ENCODE measurements around the gene SLC8B1.

SLC8B1 gene

GRCh38 chr12:113292547-113292946 is 42.4 kb downstream of the SLC8B1 start:
- FAIRE-seq = no peak

GRCh38 chr12:113292091-113292490 is 42.8 kb downstream of the SLC8B1 start:
- no peak for FAIRE-seq

GRCh38 chr12:113291586-113291985 is 43.3 kb downstream of the SLC8B1 start:
- FAIRE-seq = no peak

GRCh38 chr12:113290506-113290905 is 44.4 kb downstream of the SLC8B1 start:
- no peak for FAIRE-seq

GRCh38 chr12:113289361-113289760 is 45.5 kb downstream of the SLC8B1 start:
- FAIRE-seq = no peak

GRCh38 chr12:113287899-113288282 is 47.0 kb downstream of the SLC8B1 start:
- FAIRE-seq = no peak

GRCh38 chr12:113287146-113287898 is 47.6 kb downstream of the SLC8B1 start:
- FAIRE-seq = no peak

- FAIRE-seq = no peak
Observed at GRCh38 chr12:113286712-113287111, 48.2 kb downstream of the SLC8B1 start.

- FAIRE-seq = no peak
Observed at GRCh38 chr12:113285679-113286610, 49.0 kb downstream of the SLC8B1 start.

- no peak for FAIRE-seq
Observed at GRCh38 chr12:113284751-113285150, 50.2 kb downstream of the SLC8B1 start.

GRCh38 chr12:113278633-113279032 is 56.3 kb downstream of the SLC8B1 start:
- no peak for FAIRE-seq

GRCh38 chr12:113278141-113278540 is 56.8 kb downstream of the SLC8B1 start:
- FAIRE-seq = no peak

- no peak for FAIRE-seq
Observed at GRCh38 chr12:113277511-113277910, 57.4 kb downstream of the SLC8B1 start.

GRCh38 chr12:113276946-113277500 is 57.9 kb downstream of the SLC8B1 start:
- FAIRE-seq = no peak

- no peak for FAIRE-seq
Observed at GRCh38 chr12:113276306-113276705, 58.6 kb downstream of the SLC8B1 start.

- FAIRE-seq = no peak
Observed at GRCh38 chr12:113274848-113275247, 60.1 kb downstream of the SLC8B1 start.

GRCh38 chr12:113273053-113273725 is 61.7 kb downstream of the SLC8B1 start:
- no peak for FAIRE-seq

GRCh38 chr12:113271853-113272561 is 62.9 kb downstream of the SLC8B1 start:
- no peak for FAIRE-seq

GRCh38 chr12:113271466-113271852 is 63.5 kb downstream of the SLC8B1 start:
- FAIRE-seq = no peak

- no peak for FAIRE-seq
Observed at GRCh38 chr12:113270709-113271009, 64.2 kb downstream of the SLC8B1 start.

GRCh38 chr12:113269257-113269943 is 65.5 kb downstream of the SLC8B1 start:
- FAIRE-seq = no peak

GRCh38 chr12:113268621-113269020 is 66.3 kb downstream of the SLC8B1 start:
- FAIRE-seq = no peak
